Mesenteric fat pad (tissue), 1 donor: Measurements from ENCODE around the gene SLC38A1. TPM values are rescaled to one million over a fixed set of nuclear protein-coding genes. Genes with fewer than 3 reads are reported as not detected.
"Not testable (repeated sequence)": the region's sequence is repeated elsewhere in the genome, so short reads cannot be mapped to it uniquely, and the experiment has no call there.

Source experiments
- DNase-seq: peaks from one replicate; pipeline ENCODE4 v3.0.0-alpha.2; 2020; ENCODE audit warnings: low spot score
- total RNA-seq: library from RNA; stranded (reverse); fragmentation: NEBNext Ultra II Directional; extraction: Animal tissue kit (Norgen Biotek cat#: 25700); gene quantifications from one replicate; pipeline ENCODE4 v1.2.1, GENCODE V29; 2021
- donor health status: DM: yes; HTN: yes; CAD: no.

SLC38A1 gene
- total RNA-seq, 1 donor from 2014 or later: 15.9 TPM

DNA sequence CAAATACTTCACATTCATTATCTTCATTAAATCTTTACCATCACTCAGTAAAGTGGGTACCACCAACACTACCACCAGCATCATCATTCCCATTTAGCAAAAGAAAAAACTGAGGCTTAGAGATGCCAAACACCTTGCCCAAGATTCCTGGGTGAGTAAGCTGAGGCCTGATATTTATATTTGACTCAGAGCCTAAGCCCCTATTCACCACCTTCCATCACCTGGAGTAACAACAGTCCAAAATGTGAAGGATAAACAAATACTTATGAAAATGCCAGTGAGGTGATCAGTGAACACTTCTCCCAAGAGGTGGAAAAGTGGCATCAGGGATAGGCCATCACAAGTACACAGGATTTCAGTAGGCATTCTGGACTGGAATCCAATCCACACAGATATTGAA, 3.7 kb downstream of the SLC38A1 start:
- DNase-seq: no peak

DNA sequence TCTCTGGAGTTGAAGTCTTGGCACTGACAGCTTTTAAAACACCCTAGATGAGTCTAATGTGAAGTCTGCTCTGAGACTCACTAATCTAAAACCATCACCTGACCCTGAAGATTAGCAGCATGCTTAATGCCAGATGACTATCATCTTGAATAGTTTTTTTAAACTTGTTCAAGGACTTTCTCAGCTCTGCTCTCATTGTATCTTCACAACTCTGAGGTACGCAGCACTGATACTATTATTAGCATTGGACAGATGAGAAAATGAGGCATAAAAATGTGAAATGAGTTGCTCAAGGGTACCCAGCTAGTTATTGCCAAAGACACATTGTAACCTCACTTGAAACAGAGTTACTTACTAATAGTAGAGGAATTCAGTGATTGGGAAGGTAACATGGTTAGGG, 4.8 kb downstream of the SLC38A1 start:
- no peak for DNase-seq

DNA sequence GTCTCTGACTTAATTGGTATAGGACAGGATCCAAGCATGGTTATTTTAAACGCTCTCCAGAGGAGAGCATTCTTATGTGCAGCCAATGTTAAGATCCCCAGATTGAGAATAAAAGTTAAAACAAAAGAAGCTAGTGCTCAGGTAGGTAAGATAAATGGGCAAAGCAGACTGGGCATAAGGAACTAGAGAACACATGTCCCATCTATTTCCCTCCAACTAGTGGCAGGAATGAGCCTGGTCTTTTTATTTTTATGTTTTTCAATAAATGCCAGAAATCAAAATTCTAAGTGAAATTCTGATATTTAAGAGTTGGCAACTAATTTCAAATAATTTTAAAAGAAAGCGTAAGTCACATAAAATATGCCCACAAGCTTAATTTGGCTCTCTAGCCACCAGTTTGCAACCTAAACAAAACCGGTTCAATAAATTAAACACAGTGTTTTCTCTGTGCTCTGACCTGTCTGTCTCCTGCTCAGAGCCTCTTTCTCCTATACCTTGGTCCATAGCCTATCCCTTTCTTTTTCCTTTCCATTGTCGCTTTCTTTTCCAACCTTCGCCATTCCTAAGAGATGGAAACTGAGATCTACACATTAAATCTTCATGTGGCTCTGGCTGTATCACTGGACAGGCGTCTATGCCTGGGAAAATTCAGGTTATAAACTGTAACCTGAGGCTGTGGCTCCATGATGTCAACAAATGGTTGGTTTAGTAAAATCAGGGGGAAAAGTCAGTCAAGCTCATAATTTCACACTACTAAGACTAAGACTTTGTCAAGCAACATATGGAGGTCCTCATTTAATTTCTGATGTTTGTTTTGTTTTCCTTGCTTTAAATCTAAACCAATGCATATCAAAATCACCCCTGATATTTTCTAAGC, 5.5 kb downstream of the SLC38A1 start:
- no peak for DNase-seq

DNA sequence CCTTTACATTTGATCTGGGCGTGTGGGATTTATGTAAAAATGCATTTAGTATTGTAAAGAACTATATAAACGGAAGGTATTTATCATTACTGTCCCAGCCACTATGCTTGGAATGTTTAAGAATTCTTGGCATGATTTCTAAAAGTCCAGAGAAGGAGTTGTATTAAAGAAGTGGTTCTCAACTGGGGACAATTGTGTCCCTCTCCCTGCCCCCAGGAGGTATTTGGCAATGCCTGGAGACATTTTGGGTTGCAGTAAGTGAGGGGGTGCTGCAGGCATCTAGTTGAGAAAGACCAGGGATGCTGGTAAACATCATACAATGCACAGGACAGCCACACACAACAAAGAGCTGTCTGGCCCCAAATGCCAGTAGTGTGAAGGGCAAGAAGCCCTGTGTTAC, 7.2 kb downstream of the SLC38A1 start:
- DNase-seq: no peak

DNA sequence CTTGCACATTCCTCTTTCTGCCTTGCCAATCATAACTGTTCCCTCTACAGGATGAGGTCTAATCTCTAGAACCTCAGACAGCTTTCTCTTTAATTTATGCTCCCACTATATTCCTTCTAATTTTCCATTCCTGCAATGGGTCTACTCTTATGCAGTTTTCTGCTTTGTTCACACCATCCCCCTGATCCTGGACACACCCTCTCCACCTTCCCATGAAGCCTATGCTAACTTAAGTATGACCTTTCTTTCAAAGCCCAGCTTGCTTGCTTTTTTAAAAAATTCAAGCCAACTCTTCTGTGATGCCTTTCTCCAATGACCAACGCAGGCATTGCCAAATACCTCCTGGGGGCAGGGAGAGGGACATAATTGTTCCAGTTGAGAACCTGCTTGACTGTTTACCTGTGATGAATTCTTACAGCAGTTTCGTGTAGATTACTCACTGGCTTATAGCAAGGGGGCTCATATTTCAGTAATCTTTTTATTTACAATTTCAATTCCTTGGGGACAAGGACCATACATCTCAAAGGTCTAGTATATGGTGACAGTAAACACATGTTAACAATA, 7.8 kb downstream of the SLC38A1 start:
- no peak for DNase-seq

DNA sequence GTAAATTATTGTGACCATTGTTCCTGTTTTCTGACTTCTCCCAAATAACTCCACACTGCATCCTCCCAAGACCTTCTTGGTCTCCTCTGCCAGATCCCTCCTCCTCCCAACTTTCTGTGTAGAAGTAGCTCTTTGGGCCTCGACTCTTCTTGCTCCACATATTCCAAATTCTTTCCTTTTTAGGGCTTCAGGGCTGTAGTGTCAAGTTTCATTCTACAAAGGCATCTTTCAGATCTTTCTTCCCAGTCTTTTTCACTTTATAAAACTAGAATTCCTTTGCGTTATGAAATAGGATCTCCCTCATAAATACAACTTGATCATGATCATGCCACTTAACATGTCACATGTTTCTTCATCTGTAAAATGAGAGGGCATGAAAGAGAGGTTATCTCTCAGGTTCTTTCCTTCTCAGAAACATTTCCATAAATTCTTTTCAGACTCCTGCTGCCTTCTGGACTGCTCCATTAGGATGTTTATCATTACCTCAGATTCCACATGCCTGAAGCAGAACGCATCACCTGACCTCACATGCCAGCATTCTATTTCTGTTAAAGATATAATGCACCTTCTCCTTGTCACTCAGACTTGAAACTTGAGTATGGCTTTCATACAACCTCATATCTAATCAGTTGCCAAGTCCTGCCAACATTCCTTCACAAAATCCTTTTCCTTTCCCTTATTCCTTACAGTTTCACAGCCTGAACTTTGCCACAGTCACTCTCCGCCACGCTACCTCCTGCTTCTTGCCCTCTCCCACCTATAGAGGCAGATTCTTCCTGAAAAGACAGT, 8.5 kb downstream of the SLC38A1 start:
- no peak for DNase-seq

DNA sequence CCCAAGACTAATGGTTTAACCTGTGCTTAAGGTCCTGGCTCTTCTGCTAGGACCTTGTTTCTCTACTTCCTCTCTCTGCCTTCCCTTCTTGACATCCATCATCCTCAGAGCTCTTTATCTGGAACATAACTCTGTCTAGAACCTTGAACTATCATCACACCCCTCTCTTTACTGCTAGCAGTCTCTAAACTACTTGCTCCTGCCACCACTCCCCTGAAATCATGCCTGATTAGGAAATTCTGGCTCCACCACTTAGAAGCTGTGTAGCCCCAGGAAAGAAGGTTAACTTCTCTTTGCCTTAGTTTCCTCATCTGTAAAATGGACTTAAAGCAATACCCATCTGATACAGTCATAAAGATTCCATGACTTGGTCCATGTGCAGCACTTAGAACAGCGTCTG, 9.1 kb downstream of the SLC38A1 start:
- DNase-seq: no peak

DNA sequence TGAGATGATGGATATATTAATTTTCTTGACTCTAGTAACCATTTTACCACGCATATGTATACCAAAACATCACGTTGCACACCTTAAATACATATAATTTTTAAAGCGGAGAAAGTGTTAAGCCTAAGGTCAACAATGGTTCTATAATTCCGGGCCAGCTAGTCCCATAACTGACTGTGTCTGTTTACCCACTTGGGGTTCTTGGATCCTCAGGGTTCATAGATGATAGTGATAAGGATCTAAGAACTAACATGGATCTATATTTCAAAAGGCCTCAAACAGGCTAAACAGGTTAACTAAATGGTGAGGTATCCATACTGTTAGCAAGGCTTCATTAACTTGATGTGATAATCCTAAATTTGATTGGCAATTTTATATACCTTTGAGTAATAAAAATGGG, 9.8 kb downstream of the SLC38A1 start:
- DNase-seq: no peak

DNA sequence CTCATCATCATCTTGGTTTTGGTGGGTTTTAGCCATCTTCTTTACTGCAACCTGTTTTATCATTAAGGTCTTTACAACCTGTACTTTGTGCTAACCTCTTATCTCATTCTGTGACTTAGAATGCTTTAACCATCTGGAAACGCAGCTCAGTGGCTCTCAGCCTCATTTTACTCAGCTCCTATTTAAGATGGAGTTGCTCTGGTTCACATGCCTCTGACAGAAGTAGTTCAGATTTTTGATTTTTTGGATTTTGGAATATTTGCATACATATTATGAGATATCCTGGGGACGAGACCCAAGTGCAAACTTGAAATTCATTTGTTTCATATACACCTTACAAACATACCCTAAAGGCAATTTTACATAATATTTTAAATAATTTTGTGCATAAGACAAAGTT, 10.7 kb downstream of the SLC38A1 start:
- no peak for DNase-seq

DNA sequence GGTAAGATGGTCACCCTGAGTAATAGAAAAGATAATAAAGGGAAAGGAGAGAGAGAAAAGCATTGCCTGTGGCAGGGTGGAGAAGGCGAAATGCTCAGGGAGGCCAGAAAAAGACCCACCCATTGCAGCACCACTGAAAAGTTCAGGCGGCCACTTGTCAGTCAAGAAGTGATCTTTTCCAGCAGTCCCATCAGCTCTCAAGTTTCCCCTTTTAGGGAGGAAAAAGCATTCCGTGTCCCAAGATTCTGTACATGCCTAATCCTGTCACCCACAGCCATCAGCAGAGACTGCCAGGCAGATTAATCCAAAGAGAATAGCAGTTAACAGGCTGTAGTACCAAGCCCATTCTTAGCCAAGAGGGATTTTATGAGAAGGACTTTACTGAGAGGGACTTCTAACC, 11.9 kb downstream of the SLC38A1 start:
- no peak for DNase-seq

DNA sequence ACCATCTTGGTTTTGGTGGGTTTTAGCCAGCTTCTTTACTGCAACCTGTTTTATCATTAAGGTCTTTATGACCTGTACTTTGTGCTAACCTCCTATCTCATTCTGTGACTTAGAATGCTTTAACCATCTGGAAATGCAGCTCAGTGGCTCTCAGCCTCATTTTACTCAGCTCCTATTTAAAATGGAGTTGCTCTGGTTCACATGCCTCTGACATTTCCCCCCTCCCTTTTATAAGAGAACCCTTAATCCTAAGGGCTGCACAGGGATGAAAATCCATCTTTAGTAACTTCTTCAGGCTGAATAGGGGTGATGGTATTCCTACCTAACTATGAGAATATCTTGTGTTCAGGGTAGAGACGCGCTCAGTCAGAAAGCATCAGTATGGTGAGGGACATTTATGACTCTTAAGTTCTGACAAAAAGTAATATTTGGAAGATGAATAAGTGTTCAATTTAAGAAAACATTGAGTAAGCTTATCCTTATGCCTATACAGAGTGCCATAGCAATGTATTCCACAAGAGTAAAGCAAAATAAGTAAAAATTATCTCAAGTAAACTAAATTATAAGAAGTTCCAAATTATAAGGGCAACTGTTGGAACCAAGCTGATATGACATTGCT, 15.2 kb downstream of the SLC38A1 start:
- DNase-seq: no peak

DNA sequence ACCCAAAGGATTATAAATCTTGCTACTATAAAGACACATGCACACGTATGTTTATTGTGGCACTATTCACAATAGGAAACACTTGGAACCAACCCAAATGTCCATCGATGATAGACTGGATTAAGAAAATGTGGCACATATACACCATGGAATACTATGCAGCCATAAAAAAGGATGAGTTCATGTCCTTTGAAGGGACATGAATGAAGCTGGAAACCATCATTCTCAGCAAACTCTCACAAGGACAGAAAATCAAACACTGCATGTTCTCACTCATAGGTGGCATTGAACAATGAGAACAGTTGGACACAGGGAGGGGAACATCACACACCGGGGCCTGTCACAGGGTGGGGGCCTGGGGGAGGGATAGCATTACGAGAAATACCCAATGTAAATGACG, 16.8 kb downstream of the SLC38A1 start:
- DNase-seq: not testable (repeated sequence)

DNA sequence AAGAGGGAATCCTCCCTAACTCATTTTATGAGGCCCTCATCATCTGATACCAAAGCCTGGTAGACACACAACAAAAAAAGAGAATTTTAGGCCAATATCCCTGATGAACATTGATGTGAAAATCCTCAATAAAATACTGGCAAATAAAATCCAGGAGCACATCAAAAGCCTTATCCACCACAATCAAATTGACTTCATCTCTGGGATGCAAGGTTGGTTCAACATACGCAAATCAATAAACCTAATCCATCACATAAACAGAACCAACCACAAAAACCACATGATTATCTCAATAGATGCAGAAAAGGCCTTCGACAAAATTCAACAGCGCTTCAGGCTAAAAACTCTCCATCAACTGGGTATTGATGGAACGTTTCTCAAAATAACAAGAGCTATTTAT, 18.9 kb downstream of the SLC38A1 start:
- DNase-seq: not testable (repeated sequence)

DNA sequence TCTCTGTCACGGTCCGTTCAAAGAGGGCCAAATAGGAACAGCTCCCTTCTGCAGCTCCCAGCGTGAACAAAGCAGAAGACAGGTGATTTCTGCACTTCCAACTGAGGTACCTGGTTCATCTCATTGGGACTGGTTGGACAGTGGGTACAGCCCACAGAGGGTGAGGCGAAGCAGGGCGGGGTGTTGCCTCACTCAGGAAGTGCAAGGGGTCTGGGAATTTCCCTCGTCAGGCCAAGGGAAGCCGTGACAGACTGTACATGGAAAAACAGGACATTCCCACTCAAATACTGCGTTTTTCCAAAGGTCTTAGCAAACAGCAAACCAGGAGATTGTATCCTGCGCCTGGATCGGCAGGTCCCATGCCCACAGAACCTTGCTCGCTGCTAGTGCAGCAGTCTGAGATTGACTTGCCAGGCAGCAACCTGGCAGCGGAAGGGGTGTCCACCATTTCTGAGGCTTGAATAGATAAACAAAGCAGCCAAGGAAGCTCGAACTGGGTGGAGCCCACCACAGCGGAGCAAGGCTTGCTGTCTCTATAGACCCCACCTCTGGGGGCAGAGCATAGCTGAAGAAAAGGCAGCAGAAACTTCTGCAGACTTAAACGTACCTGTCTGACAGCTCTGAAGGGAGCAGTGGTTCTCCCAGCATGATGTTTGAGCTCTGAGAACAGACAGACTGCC, 22.7 kb downstream of the SLC38A1 start:
- no peak for DNase-seq

DNA sequence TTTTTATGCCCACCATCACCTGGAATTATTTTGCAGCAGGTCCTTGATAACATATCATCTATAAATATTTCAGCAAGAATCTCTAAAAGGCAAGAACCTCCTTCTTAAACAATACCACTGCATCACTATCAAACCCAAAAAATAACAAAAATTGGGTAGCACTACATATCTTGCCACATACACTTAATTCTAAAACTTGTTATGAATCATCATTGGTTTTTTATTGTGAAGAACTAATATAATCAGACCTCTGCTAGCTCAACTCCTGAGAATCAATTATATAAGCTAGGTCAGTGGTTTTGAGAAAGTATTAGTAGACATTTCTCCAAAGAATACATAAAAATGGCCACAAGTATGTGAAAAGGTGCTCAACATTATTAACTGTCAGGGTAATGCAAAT, 23.8 kb downstream of the SLC38A1 start:
- DNase-seq: no peak

DNA sequence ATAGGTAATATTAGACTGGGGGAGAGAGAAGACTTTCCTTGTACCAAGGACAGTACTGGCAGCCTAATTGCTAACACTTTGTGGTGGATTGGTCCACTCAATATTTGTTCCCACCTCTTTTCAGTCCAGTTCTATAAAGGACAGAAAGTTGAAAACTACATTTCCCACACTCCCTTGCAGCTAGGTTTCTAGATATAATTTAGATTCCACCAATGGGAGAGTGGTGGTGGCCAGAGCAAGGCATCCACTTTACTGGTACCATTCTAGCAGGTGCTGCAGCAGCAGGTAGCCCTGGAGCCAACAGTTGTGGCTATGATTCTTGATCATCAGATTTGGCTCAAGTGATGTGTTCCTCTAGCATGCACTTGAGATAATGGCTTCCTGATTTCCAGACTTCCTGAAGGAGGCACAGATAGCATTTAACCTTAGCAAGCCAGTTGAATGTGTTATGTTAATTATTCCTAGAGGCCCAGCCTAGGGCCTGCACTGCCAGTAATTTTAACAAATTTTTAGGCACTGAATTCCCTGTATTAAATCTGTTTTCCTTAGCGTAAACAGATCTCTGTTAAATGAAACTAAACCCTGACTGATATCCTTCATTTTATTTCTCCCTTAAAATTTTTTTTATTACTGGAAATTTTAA, 24.4 kb downstream of the SLC38A1 start:
- no peak for DNase-seq

DNA sequence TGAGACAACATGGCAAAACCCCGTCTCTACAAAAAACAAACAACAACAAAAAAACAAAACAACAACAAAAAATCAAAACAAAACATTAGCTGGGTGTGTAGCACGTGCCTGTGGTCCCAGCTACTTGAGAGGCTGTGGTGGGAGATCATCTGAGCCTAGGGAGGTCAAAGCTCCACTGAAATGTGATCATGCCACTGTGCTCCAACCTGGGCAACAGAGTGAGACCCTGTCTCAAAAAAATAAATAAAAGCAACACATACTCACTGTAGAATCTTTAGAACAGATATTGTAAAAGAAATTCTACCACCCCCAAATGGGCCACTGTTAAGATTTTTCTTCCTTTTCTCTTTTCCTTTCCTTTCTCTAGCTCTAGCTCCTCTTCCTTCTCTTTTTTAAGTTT, 26.3 kb downstream of the SLC38A1 start:
- DNase-seq: no peak

DNA sequence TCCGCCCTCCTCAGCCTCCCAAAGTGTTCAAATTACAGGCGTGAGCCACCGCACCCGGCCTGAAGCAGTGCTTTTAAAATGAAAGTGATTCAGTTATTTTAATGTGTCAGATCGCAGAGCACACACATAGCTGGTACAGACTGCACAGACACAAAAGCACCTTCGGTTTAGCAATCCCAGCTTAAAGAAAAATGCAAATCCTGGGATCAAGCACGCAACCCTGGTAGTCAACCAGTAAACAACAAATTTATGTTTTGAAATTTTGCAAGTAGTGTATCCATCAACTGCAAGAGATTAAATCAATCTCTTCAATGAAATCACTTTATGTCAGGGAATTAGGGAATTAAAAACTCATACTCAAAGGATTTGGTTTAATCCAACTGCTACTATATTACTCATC, 28.4 kb downstream of the SLC38A1 start:
- no peak for DNase-seq

DNA sequence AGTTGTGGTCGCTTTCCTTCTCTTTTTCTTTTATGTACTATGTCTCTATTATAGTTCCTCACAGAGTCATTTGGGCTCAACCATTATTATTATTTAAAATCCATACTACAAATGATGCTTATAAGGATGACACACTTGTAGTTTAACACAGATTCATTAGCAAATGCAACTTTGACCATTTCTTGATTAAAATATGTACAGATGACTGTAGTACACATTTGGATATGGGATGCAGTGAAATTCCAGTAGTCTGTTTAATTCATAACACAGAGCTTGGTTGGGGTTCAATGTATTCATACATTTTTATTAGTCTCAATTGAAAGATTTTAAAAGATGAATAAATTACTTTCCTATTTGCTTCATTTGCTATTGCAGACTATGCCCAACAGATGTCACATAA, 30.0 kb downstream of the SLC38A1 start:
- no peak for DNase-seq

DNA sequence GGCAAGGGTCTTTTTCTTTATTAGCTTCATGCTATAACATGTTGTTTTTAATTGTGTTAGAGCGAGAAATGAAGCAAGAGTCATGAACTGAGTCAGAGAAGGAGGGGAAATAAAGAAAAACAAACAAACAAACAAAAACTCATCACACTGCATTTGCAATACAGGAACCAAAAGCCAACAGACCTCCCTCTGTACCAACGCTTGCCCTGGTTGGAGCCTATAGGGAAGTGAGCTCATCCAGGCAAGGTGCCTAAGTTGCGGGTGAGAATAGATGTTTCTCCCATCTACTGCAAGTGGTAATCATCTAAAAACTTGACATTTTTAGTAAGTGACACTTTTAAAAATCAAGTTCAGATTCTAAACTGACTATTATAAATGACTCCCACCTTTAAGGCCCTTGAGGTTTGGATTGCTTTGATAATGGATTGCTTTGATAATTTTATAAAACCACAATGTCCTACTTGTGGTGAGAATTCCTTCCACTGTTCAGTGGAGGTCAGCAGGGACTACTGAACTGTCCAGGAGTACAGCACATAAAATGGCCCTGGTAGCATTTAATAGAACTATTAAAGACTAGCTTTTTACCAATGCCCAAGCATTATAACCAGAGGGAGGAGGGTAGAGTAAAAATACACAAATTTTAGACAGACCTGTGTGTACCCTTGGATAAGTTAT, 31.3 kb downstream of the SLC38A1 start:
- no peak for DNase-seq
